D721Med (cell line): ENCODE measurements around the gene NTRK2.

ENCODE experiments used
- DNase-seq: peaks from one replicate; pipeline ENCODE4 v3.0.0; 2011; ENCODE audit warnings: low spot score; ENCODE audit not compliant: insufficient read length
- FAIRE-seq: peaks from 2 replicates; lab custom pipeline; 2011; peaks lifted over from hg19 to GRCh38; lab: Jason Lieb, UNC
- CTCF ChIP-seq: IDR thresholded peaks from 2 replicates; pipeline ENCODE4 v1.5.1; 2012; ENCODE audit warnings: mild to moderate bottlenecking, control low read depth; ENCODE audit not compliant: insufficient read depth; ENCODE audit errors: missing control alignments

The NTRK2 gene

GRCh38 chr9:84828046-84828445 is 158.5 kb downstream of the NTRK2 start:
- FAIRE-seq (no peak), DNase-seq (no peak)

GRCh38 chr9:84829471-84829870 is 159.9 kb downstream of the NTRK2 start:
- no peak for TF ChIP-seq CTCF
- FAIRE-seq (no peak), DNase-seq (no peak)

More at GRCh38 chr9:84828046-84828445, 158.5 kb downstream of the NTRK2 start:
- TF ChIP-seq CTCF = no peak

- FAIRE-seq (no peak), DNase-seq (no peak)
- no peak for TF ChIP-seq CTCF
Observed at GRCh38 chr9:84829997-84830696, 160.6 kb downstream of the NTRK2 start.

- no peak for DNase-seq
- no peak for FAIRE-seq
- no peak for TF ChIP-seq CTCF
Observed at GRCh38 chr9:84831377-84831776, 161.8 kb downstream of the NTRK2 start.

GRCh38 chr9:84832453-84832852 is 162.9 kb downstream of the NTRK2 start:
- TF ChIP-seq CTCF = no peak
- DNase-seq (no peak), FAIRE-seq (no peak)

GRCh38 chr9:84834426-84834825 is 164.9 kb downstream of the NTRK2 start:
- DNase-seq = no peak
- TF ChIP-seq CTCF = no peak
- FAIRE-seq = no peak

- TF ChIP-seq CTCF = no peak
- DNase-seq = no peak
- no peak for FAIRE-seq
Observed at GRCh38 chr9:84835745-84836144, 166.2 kb downstream of the NTRK2 start.
